GM21381 (cell line): Measurements from ENCODE around the gene PIP4K2C.

Experiments used
- ATAC-seq: cut with Tn5 transposase; IDR thresholded peaks from one replicate; pipeline ENCODE4 v1.9.1; 2021; ENCODE audit warnings: mild to moderate bottlenecking, moderate library complexity; ENCODE audit not compliant: unreplicated experiment

PIP4K2C gene

GRCh38 chr12:57590864-57591781 is at the start of gene PIP4K2C:
PIP4K2C (plus strand) TSS chr12:57591192; CDS start chr12:57591290, 98 bp downstream.
- peak; percentile 96 for ATAC-seq

- no peak for ATAC-seq
These were observed 49.3 kb upstream of the PIP4K2C start for GRCh38 chr12:57541717-57542116.

DNA sequence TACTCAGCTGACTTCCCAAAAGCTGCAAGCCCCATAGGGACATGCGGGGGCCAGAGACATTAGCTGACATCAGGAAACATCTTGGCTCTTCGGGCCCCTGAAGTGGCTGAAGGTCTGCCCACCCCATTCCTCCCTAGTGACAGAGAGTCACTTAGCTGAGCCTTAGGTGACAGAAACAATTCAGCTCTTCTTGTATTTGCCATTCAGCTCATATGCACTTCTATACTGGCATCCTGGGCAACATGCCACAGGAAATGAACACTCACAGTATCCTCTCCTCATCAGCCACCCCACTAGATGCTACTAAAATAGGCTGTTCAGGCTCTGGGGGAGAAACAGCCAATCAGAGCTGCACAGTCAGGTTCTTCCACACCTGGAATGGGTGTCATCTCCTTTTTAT is 47.4 kb upstream of the PIP4K2C start:
- no peak for ATAC-seq

- ATAC-seq, result no peak
These were observed 45.1 kb upstream of the PIP4K2C start for GRCh38 chr12:57545809-57546437.

DNA sequence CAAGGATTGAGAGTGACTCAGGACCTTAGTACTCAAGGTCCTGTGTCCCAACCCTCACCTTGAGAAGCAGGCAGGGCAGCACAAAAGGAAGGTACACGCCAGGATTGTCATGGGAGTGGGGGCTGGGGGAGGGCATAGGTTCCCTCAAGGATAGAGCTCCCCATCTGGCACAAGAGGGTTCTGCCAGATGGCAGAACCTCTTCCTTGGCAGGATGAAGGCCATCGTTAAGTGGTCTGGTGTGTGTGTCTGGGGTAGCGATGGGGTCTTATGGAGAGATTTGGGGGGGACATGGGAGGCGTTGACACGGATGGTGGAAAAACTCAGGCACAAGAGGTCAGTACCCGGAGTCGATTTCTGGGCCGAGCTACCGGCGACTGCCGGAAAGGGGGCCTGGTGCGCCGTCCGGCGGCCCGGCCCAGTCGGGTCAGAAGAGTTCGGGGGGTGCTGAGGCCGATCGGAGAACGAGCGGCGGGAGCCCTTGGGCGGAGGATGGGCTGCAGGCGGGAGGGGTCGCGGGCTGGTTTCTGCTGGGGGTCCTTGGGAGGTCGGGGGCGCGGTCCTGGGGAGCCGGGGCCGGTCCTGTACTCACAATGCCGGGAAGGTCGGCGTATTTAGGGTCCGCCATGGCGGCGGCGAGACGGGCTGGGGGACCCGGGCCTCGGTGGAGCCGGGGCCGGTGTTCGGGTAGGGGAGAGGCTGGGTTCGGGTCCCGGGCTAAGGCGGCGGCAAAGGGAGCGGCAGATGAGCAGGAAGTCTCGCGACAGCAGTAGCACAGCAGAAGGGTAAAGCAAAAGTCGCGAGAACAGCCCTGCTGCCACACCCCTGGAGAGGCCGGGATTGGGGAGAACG is 44.3 kb upstream of the PIP4K2C start, which contains the start of gene DCTN2:
TSS of gene DCTN2 (minus strand) at position 755 of the 850 bp plus-strand sequence. CDS start at position 626, 129 bp downstream.
- ATAC-seq, result peak; percentile 98

GRCh38 chr12:57547288-57548012 is 43.5 kb upstream of the PIP4K2C start:
- ATAC-seq, result no peak

GRCh38 chr12:57548013-57548315 is 43.0 kb upstream of the PIP4K2C start:
- no peak for ATAC-seq

DNA sequence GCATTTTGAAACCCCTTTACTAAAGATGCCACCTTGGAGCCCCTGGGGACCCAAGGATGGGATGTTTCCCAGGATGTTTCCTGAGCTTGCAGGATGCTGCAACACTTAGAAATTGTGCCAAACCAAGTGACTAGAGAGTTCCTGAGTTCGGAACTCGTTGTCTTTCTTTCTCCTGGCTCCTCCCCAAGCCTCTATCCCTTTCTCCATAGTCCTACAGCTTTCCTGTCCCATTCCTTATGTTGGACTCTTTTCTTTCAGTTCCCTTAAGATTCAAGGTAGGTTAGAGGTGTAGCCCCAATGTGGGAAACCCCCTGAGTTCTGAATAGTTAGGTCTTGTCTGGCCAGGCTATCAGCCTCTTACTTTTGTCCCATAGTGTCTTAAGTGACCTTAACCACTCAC is 42.5 kb upstream of the PIP4K2C start:
- ATAC-seq, result no peak

DNA sequence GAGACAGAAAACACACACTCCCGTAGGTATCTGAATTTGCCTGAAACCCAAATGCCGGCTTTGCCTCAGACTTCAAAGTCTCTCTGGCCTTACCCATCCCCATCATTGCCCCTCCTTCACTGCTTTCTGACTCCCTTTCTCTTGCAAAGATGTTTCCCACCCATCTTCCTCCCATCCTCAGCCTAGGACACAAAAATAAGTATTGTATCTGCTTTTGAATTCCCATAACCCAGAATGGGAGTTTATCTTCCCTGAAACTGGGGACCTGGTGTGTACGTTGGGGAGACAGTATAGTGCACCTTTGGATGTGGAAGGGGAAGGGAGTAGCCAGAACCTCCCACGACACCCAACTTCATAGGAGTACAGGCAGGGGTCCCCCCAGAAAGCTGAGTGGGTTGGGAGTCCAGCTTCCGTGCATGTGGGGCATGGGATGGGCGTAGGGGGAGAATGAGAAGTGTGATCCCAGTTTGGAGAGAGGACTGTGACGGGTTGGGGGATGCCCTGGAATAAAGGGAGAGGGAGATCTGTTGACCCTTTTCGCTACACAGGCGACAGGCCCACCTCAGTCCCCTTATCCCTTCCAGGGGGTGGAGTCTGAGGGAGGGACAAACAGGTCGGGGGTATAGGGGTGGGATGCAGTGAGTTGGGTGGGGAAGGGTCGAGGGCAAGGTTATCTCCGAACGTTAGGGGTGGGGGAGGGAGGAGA is 41.6 kb upstream of the PIP4K2C start:
- ATAC-seq, result no peak

DNA sequence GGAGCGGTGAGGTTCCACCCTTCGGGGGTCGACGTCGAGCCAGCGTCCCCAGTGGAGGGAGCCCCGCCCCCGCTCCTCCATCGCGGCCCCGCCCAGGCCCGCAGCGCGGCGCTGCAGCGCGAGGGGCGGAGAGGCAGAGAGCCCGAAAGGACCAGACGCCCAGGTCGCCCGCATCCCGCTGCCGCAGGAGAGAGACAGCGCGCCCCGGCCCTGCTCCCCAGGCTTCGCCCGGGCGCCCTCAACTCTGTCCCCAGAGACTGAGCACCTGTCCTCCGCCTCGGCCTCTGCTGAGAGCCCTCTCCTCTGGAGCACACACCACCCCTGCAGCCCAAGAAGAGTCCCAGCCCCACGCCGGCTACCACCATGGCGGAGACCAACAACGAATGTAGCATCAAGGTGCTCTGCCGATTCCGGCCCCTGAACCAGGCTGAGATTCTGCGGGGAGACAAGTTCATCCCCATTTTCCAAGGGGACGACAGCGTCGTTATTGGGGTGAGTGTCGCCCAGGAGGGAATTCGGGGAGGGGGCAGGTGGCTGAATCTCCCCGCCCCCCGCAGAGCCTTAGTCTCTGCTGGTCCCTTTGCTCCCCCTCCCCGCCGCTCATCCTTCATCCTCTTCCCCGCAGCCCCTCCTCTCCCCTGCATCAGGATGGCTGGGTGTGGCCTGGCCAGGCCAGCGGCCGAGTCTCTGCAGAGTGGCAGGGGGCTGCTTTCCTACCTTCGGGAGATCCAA is 40.9 kb upstream of the PIP4K2C start, which contains the start of gene KIF5A:
TSS of gene KIF5A (plus strand) at position 136 of the 732 bp plus-strand sequence. CDS start at position 364, 228 bp downstream.
- no peak for ATAC-seq

- no peak for ATAC-seq
These were observed 40.1 kb upstream of the PIP4K2C start for GRCh38 chr12:57550641-57551549.

- no peak for ATAC-seq
These were observed 39.2 kb upstream of the PIP4K2C start for GRCh38 chr12:57551637-57552305.

DNA sequence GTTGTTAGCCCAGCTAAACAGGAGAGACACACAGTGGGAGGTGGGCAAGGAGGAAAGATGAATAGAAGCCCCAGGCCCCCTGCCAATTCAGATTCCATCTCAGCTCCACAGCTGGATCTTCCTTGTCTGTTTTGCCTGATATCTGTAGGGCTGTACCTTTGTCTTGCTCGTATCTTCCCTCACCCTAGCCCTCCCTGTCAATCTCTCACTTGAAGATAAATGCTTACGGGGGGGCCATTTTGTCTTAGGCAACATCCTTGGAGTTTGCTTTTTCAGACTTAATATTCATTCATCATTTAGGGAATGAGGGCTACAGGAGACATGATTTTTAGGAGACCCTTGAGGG is 38.7 kb upstream of the PIP4K2C start:
- no peak for ATAC-seq

DNA sequence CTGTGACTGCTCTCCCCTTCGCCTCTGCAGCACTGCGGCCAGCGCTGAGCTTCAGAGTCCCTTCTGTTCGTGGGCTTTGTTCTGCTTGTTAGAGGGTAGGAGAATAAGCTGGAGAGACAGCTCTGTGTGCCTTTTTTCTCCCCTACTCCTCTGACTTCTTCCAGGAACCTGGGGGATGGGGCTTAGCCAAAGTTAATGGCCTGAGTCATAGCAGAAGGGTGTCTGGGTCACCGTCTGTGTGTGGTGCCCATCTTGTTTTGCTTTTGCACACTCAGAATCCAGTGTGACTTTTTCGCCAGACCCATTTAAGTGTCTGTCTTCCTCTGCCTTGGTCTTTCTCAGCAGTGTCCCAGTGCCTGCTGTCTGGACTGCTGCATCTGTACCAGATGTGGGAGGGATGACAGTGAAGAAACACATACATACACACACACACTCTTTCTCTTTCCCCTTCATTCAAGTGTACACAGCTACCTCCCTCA is 38.1 kb upstream of the PIP4K2C start:
- no peak for ATAC-seq

DNA sequence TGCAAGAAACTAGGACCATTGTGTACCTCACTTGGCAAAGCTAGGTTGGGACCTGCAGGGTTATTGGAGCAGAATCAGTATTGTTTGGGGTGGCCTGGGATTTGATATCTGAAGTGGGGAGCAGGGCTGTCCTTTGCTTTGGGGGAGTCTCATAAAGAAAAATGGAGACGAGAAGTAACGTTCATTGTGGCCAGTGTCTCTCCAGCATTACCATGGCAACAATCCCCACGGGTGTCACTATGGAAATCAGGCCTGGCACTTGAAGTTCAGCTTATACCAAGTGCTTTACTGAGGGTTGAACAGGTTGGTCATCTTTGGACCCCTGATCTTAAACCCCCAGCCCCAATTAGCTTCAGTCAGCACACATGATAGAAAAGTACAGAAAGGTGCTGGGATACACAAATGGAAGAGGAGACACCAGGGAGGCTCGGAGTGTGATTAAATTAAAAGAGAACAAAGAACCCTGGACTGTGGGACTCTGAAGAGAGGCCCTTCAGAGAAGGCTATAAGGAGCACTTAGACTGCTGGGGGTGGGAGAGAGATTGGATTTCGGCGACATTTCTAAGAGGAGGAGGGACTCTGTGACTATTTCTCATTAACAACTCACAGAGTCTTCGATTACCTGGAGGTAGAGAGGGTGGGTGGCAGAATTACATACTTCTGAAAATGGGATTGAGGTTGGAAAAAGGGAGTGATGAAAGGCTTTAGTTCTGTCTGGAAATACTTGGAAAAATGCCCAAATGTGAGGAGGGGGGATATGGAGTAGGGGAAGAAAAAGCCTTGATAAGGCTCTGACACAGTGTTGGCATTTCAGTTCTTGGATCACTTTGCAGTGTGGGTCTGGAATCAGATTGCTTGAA is 37.4 kb upstream of the PIP4K2C start:
- ATAC-seq, result no peak

DNA sequence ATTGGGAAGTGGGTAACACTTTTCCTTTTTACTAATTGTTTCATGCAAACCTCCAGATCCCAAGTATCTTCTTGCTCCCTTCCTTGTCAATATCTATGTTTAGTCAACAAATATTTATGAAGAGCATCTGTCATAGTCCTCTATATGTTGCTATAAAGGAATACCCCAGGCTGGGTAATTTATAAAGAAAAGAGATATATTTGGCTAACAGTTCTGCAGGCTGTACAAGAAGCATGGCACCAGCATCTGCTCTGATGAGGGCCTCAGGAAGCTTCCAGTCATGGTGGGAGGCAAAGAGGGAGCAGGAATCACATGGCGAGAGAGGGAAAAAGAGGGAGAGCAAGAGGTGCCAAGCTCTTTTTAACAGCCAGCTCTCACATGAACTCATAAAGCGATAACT is 36.5 kb upstream of the PIP4K2C start:
- no peak for ATAC-seq

DNA sequence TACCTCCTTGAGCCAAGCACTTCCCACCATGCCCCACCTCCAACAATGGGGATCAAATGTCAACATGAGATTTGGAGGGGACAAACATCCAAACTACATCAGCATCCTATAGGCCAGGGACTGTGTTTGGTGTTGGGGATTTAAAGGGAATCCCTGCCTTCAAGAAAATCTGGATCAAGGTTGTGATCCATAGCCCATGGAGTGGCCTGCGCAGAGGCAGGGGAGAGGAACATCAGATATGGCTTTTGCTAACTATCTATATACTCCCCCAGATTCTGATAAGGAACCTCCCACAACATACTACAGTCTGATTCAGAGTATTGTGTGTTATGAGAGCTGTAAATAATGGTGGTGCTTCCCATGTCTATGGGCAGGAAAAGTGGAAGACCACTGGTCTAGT is 36.1 kb upstream of the PIP4K2C start:
- ATAC-seq, result no peak
